Renal cortex interstitium (tissue), 11 donors: ENCODE measurements around the gene DHX15. TPM values are rescaled to one million over a fixed set of nuclear protein-coding genes. Genes with fewer than 3 reads are reported as not detected.
A peak's percentile ranks its signal among the peaks of the same experiment; 100 is the strongest.

Experiments
- DNase-seq, 11 donors: peaks; one replicate each; pipeline ENCODE4 v3.0.0-alpha.2; 2013; ENCODE audit warnings: low read depth in 9 of 11, low spot score in 4 of 11; ENCODE audit errors: extremely low read depth in 1 of 11
- polyA plus RNA-seq, 3 donors: library from polyadenylated mRNA; unstranded; fragments of 120-200 nt; gene quantifications; one replicate each; pipeline ENCODE4 v1.2.1, GENCODE V29; 2013; ENCODE audit not compliant: insufficient read length in 3 of 3

Gene DHX15
- polyA plus RNA-seq, 3 donors = 225 to 259 (median 251) TPM

GRCh38 chr4:24601121-24601520, 16.8 kb upstream of the DHX15 start:
- DNase-seq = no peak

- DNase-seq = no peak
These were observed 14.9 kb upstream of the DHX15 start for GRCh38 chr4:24599275-24599674.

DNA sequence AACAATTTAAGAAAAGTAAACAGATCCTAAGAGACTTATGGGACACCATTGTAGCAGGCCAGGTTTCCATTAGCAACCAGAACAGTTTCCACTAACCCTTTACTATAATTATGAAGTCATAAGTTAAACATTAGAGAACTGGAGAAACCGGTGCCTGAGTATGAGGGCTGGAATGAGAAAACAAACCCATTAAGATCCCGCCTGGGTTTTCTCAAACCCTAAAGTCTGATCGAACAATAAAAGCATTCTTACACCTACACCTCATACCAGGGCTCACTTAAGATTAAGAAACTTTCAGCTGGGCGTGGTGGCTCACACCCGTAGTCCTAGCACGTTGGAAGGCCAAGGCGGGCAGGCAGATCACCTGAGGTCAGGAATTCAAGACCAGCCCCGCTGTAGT, 13.7 kb upstream of the DHX15 start:
- peak in 6 of 11 donors; percentile 13 to 79 (median 44) for DNase-seq

- no peak for DNase-seq
These were observed 11.3 kb upstream of the DHX15 start for GRCh38 chr4:24595659-24596058.

DNA sequence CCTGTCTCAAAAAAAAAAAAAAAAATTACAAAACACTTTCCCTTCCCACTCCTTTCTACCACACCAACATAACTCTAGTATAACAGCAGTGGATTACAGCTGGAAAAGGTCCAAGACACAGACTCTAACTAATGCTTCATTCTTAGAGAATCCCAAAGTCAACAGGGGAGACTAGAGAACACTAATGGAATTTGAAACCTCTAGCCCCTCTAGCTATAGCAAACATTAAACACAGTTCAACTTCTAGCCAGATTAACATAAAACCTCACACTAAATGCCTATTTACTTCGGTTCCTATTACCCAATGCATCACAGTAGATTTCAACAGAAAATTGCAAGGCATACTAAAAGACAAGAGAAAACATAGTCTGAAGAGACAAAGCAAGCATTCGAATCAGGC, 10.5 kb upstream of the DHX15 start:
- DNase-seq = peak in 3 of 11 donors; percentile 10 to 43 (median 19)

DNA sequence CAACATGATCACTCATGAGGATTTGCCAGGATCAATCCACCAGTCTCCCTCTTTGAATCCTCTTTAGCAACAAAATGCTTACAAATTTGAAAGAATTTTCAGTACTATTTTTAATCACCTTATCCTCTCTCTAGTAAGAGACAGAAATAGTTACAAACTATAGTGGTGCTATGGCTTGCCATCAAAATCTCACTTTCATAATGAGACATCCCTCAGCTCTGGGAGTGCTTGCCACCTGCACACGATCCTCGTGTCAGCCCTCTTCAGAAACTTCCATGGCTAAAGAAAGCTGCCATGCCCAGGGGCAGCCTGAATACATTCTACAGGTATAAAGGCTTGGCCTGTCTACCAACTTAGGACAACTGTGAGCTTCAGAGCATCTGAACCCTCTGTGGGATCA, 5.1 kb upstream of the DHX15 start:
- DNase-seq = no peak

- DNase-seq = no peak
These were observed 4.0 kb upstream of the DHX15 start for GRCh38 chr4:24588216-24588954.

- peak in 10 of 11 donors; percentile 42 to 70 (median 55) for DNase-seq
These were observed 723 bp downstream of the DHX15 start for GRCh38 chr4:24583451-24584210.

DNA sequence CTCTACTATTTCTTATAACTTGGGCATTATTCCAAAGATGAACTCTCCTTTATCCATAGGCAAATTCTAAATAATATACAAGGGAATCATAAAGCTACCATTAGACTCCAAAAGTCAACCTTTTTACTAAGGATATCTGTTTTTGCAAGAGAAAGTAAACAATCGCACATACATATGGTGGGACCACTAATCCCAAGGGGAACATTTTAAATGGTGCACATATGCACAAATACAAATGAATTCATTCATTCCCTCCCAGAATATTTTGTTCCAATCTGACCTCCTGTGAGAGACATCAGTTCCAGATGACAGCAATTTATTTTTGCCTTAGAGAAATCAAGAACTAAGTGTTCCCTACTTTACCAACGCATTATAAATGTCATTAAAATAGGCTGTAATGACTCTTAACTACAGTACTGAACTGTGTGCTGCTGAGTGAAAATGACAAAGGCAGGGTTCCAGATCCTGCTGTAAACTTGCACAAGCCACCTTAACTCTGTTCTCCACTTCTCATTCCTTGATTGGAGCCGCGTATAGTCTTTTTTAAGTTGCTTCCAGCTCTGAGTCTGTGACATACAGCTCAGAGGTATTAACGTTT, 2.0 kb downstream of the DHX15 start:
- no peak for DNase-seq

DNA sequence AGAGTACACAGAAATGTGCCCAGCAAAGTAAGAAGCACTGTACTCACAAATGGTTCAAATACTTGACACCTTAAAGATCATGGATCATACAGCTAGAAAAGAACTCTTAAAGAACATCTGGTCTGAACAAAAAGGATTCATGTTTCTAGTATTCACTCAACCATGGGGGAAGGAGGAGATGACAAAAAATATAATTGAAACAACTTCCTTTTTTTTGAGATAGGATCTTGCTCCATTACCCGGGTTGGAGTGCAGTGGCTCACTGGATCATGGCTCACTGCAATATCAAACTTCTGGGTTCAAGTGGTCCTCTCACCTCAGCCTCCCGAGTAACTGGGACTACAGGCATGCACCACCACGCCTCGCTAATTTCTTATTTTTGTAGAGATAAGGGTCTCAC, 6.0 kb downstream of the DHX15 start:
- DNase-seq = no peak

DNA sequence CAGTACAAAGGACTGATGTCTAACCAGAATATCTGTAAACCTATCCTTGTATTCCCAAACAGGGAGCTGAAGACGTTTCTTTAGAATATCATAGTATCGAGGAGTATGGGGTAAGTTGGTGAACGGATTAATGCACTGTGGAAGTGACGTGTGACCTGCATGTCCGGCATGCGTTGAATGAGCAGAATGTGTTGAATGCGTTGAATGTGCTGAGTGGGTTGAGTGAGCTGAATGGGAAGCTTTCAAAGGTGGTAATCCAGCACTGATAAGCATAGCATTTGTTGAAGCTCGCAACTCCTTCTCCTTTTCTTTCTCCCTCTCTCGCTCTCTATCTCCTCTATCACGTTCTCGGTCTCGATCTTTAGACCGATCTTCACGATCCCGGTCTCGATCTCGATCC, 8.1 kb downstream of the DHX15 start:
- no peak for DNase-seq

DNA sequence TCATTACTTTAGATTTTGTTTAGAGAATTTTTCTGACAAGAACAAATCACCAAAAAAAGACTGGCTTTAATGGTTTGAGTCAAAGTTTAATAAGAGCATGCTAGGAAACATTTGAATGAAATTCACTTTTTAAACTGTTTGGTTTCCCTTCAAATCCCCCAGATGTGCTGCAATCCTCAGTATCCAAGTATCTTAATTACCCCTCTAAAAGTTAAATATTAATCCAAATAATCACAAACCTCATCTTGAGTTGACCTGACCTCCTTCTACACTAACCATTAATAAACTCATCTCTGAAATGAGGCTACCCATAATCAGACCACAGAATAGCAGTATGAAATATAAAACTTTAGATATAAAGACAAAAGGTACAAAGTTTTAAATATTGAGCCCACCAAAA, 10.1 kb downstream of the DHX15 start:
- DNase-seq = no peak

GRCh38 chr4:24573582-24573981, 10.8 kb downstream of the DHX15 start:
- DNase-seq = no peak

DNA sequence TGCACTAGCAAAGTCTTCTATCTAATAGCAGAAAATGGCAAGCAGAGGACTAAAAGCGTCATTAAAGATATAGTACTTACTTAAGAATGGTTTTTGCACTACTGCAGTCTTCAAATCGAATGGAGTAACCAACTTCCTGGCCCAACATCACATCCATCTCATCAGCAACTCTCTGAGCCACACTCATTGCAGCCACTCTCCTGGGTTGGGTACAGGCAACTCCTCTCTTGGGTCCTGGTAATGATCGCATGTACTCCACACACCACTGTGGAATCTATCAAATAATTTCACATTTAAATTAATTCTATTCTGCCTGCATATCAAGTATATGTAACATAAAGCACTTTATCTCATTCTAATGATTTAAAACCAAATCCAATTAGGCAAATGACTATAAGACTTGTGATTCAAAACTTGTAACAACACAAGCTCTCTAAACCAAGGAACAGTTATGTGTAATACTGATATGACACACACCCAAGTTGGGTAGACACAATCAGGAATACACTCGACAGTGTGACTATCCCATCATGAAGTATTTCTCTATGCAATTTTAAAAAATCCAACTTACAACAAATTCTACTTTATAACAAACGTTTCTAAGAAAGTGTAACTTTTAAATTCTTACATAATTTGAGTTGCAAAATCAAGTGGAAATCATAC, 13.6 kb downstream of the DHX15 start:
- no peak for DNase-seq

- DNase-seq = no peak
These were observed 14.2 kb downstream of the DHX15 start for GRCh38 chr4:24570172-24570571.

- DNase-seq = no peak
These were observed 14.7 kb downstream of the DHX15 start for GRCh38 chr4:24569662-24570061.

DNA sequence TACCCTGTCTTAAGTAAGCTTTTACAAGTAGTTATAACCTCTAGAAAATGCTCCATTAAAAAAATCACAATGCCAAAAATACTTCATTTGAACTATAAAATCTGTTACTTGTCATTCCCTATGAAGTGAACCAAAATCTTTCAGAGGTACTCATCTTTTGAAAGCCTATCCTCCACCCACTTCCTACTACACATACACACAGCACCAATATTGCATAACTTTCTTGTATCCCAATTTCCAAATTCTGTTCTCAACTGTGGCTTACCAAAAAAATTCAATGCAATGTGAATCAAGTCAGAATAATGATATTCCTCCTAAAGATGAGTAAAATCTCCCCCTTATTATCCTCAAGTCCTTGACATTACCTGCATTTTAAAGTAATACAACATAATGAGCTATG, 15.9 kb downstream of the DHX15 start:
- no peak for DNase-seq

- DNase-seq = no peak
These were observed 19.3 kb downstream of the DHX15 start for GRCh38 chr4:24565054-24565453.

- DNase-seq = no peak
These were observed 19.9 kb downstream of the DHX15 start for GRCh38 chr4:24564488-24564887.
